Caco-2 (cell line): ENCODE data around the gene DNAJC10. TPM values are rescaled to one million over a fixed set of nuclear protein-coding genes. Genes with fewer than 3 reads are reported as not detected.
"Not testable (repeated sequence)": the region's sequence is repeated elsewhere in the genome, so short reads cannot be mapped to it uniquely, and the experiment has no call there.

Experiments used
- BruUV-seq: library from RNA; stranded (reverse); fragments of 400-500 nt; replicated peaks from 2 replicates; lab custom pipeline; 2021; lab: Mats Ljungman, UMichigan
- CTCF ChIA-PET: fragments of 300-600 bp; sonication (Branson Sonifier 250); formaldehyde crosslinking; loops from one replicate; lab custom pipeline; 2022; ENCODE audit warnings: antibody characterized with exemption; lab: Charles Lee
- POLR2A ChIA-PET: fragments of 300-600 bp; sonication (Branson Sonifier 250); formaldehyde crosslinking; loops from one replicate; lab custom pipeline; 2022; ENCODE audit warnings: antibody characterized with exemption; lab: Charles Lee
- DNase-seq, 2 experiments: peaks; one replicate each; pipeline versions ENCODE4 v3.0.0 to v3.0.0-alpha.2; 2020 to 2022
- H3K27me3 ChIP-seq: replicated peaks from 2 replicates; pipeline ENCODE4 v1.6.0; 2011; ENCODE audit warnings: low read length; ENCODE audit not compliant: control insufficient read depth, insufficient read depth
- H3K36me3 ChIP-seq: 2 replicates; pipeline ENCODE4 v1.5.1; 2011; ENCODE audit warnings: low read length; ENCODE audit not compliant: control insufficient read depth, insufficient read depth
- H3K4me1 ChIP-seq: fragments of 250-450 bp; sonication (Bioruptor Pico); 2 replicates; pipeline ENCODE4 v1.5.1; 2020; ENCODE audit warnings: mild to moderate bottlenecking
- H3K4me3 ChIP-seq: 2 replicates; pipeline ENCODE4 v1.5.1; 2011; ENCODE audit warnings: low read depth, mild to moderate bottlenecking, control low read depth, low read length
- H3K9me3 ChIP-seq: fragments of 250-450 bp; sonication (Bioruptor Pico); 2 replicates; pipeline ENCODE4 v1.5.1; 2020; ENCODE audit warnings: mild to moderate bottlenecking, moderate library complexity
- H3K27ac Mint-ChIP-seq: one replicate; pipeline ENCODE4 v1.8.0; 2022; ENCODE audit warnings: mixed read lengths; ENCODE audit not compliant: unreplicated experiment
- H3K27me3 Mint-ChIP-seq: one replicate; pipeline ENCODE4 v1.8.0; 2022; ENCODE audit warnings: mixed read lengths; ENCODE audit not compliant: insufficient read depth, unreplicated experiment
- H3K36me3 Mint-ChIP-seq: one replicate; pipeline ENCODE4 v1.8.0; 2022; ENCODE audit warnings: mild to moderate bottlenecking, mixed read lengths; ENCODE audit not compliant: insufficient read depth, unreplicated experiment
- H3K4me1 Mint-ChIP-seq: one replicate; pipeline ENCODE4 v1.8.0; 2022; ENCODE audit warnings: low read depth, mixed read lengths; ENCODE audit not compliant: unreplicated experiment
- H3K4me3 Mint-ChIP-seq: one replicate; pipeline ENCODE4 v1.8.0; 2022; ENCODE audit warnings: mild to moderate bottlenecking, moderate library complexity, mixed read lengths; ENCODE audit not compliant: unreplicated experiment
- H3K9me3 Mint-ChIP-seq: one replicate; pipeline ENCODE4 v1.8.0; 2022; ENCODE audit warnings: mixed read lengths; ENCODE audit not compliant: unreplicated experiment
- CTCF ChIP-seq, 2 experiments: fragments of 200-600 bp in 1 of 2; IDR thresholded peaks; 1 replicate in 1 of 2; 2 replicates in 1 of 2; pipeline versions ENCODE4 v1.5.1 to v1.8.0; 2011 to 2022; ENCODE audit warnings: antibody characterized with exemption in 1 of 2, control low read depth in 1 of 2, inconsistent platforms in 1 of 2, low read depth in 1 of 2, low read length in 1 of 2, mild to moderate bottlenecking in 1 of 2, moderate library complexity in 1 of 2; ENCODE audit not compliant: insufficient read depth in 1 of 2, severe bottlenecking in 1 of 2, unreplicated experiment in 1 of 2
- intact Hi-C: fragments of 100-400 bp; cut with micrococcal nuclease; formaldehyde crosslinking; loops from one replicate; pipeline ENCODE4 v1.10.0; 2022; ENCODE audit not compliant: unreplicated experiment
- total RNA-seq: library from RNA; stranded (reverse); gene quantifications from 2 replicates; pipeline ENCODE4 v1.2.3, GENCODE V29; 2022

Gene DNAJC10
- total RNA-seq, 1 experiment from 2014 or later: 109 TPM

GRCh38 chr2:182766626-182767025 is 50.6 kb downstream of the DNAJC10 start:
- Histone ChIP-seq H3K36me3 (no peaks in the 10 kb centered on the region), H3K9me3 (no peaks in the 10 kb centered on the region; the same call in 1 of the 2 replicates), H3K4me3 (no peak overlapping the region), H3K4me1 (no peaks in the 10 kb centered on the region), H3K27me3 (no peaks in the 10 kb centered on the region)
- peaks cover 15% of the 10 kb centered on the region for H3K36me3 Mint-ChIP-seq
- CTCF ChIA-PET: no interaction called here
- POLR2A ChIA-PET: no interaction called here
- no peaks in the 10 kb centered on the region for H3K4me1 Mint-ChIP-seq
- H3K27ac Mint-ChIP-seq: no peak overlapping the region
- no peak for TF ChIP-seq CTCF (IDR thresholded peaks at IDR 0.05; ENCODE audit: insufficient read depth in 1 of 2, low read depth in 1 of 2, low read length in 1 of 2, severe bottlenecking in 1 of 2, unreplicated experiment in 1 of 2)
- no peak for DNase-seq
- peaks cover 5% of the 10 kb centered on the region for H3K9me3 Mint-ChIP-seq
- no peaks in the 10 kb centered on the region for H3K27me3 Mint-ChIP-seq
- intact Hi-C loops: loop anchor here (2.0 kb wide), 1 partner anchor 328 kb away; no protein-coding TSS in a partner anchor
- BruUV-seq: no TSS peak
- no peak overlapping the region for H3K4me3 Mint-ChIP-seq

- TF ChIP-seq CTCF (IDR thresholded peaks at IDR 0.05; ENCODE audit: insufficient read depth in 1 of 2, low read depth in 1 of 2, low read length in 1 of 2, severe bottlenecking in 1 of 2, unreplicated experiment in 1 of 2): peak; percentile 51 to 64
- Mint-ChIP-seq H3K4me1 (no peaks in the 10 kb centered on the region), H3K27me3 (no peaks in the 10 kb centered on the region), H3K9me3 (peaks cover 14% of the 10 kb centered on the region), H3K36me3 (peaks cover 7% of the 10 kb centered on the region), H3K27ac (no peak overlapping the region), H3K4me3 (no peak overlapping the region)
- BruUV-seq: no TSS peak
- Histone ChIP-seq H3K36me3 (no peaks in the 10 kb centered on the region), H3K4me1 (no peaks in the 10 kb centered on the region), H3K27me3 (no peaks in the 10 kb centered on the region), H3K9me3 (no peaks in the 10 kb centered on the region; the same call in 1 of the 2 replicates), H3K4me3 (no peak overlapping the region)
- DNase-seq: peak in 1 of 2 experiments; percentile 24
- intact Hi-C loops: loop anchor here (2.0 kb wide), 1 partner anchor 327 kb away; no protein-coding TSS in a partner anchor
- ChIA-PET POLR2A (interaction anchor here (0.8 kb wide), 1 partner anchor 213 kb away, joined by 3 read pairs; no protein-coding TSS in a partner anchor), CTCF (interaction anchor here (0.7 to 1.5 kb wide), 9 partner anchors 13 to 327 kb away, joined by 3 to 20 read pairs (median 3); no protein-coding TSS in a partner anchor)
These were observed 51.5 kb downstream of the DNAJC10 start for GRCh38 chr2:182767578-182767977.

GRCh38 chr2:182768950-182769349 is 52.9 kb downstream of the DNAJC10 start:
- H3K4me1 ChIP-seq, CTCF ChIA-PET, H3K27ac Mint-ChIP-seq, BruUV-seq, H3K4me3 Mint-ChIP-seq, DNase-seq, H3K36me3 Mint-ChIP-seq, H3K9me3 ChIP-seq, H3K27me3 Mint-ChIP-seq, H3K4me3 ChIP-seq, POLR2A ChIA-PET, H3K36me3 ChIP-seq, intact Hi-C loops, H3K4me1 Mint-ChIP-seq, H3K27me3 ChIP-seq: not testable (repeated sequence)
- peaks cover 17% of the 10 kb centered on the region for H3K9me3 Mint-ChIP-seq
